Ectodermal cell (in vitro differentiated cells): Measurements from ENCODE around the gene ROBO1. TPM values are rescaled to one million over a fixed set of nuclear protein-coding genes. Genes with fewer than 3 reads are reported as not detected.
"Not testable (repeated sequence)": the region's sequence is repeated elsewhere in the genome, so short reads cannot be mapped to it uniquely, and the experiment has no call there.

Experiments used
- H3K27ac ChIP-seq: 2 replicates; pipeline ENCODE4 v1.7.0; 2013; ENCODE audit warnings: mild to moderate bottlenecking, low read depth, low read length; ENCODE audit not compliant: insufficient read depth, poor library complexity, severe bottlenecking
- H3K27me3 ChIP-seq: 2 replicates; pipeline ENCODE4 v1.7.0; 2013; ENCODE audit warnings: mild to moderate bottlenecking, low read length; ENCODE audit not compliant: insufficient read depth, control insufficient read depth, poor library complexity, severe bottlenecking
- H3K36me3 ChIP-seq: one replicate; pipeline ENCODE4 v1.7.0; 2013; ENCODE audit warnings: low read length; ENCODE audit not compliant: control insufficient read depth, insufficient read depth
- H3K4me1 ChIP-seq: one replicate; pipeline ENCODE4 v1.7.0; 2013; ENCODE audit warnings: low read length; ENCODE audit not compliant: control insufficient read depth, insufficient read depth
- H3K4me3 ChIP-seq: 2 replicates; pipeline ENCODE4 v1.7.0; 2013; ENCODE audit warnings: low read depth, low read length, control low read depth; ENCODE audit not compliant: insufficient read depth
- H3K9me3 ChIP-seq: 2 replicates; pipeline ENCODE4 v1.7.0; 2013; ENCODE audit warnings: mild to moderate bottlenecking, low read length, moderate library complexity; ENCODE audit not compliant: control insufficient read depth
- WGBS, 2 experiments: methylation state at CpG; one replicate each; pipeline ENCODE4 v1.1.7; 2013; ENCODE audit warnings: missing lambda C conversion rate in 2 of 2; 5-methylcytosine and 5-hydroxymethylcytosine counted together
- polyA plus RNA-seq, 4 experiments: library from polyadenylated mRNA; stranded (reverse); fragments of 50-300 nt; gene quantifications; one replicate each; pipeline ENCODE4 v1.2.3, GENCODE V29; 2013

ROBO1 gene
- 83.3 TPM for polyA plus RNA-seq (2013, experiment 1 of 4)
- polyA plus RNA-seq (2013, experiment 2 of 4) = 92.3 TPM
- 96.3 TPM for polyA plus RNA-seq (2013, experiment 3 of 4)
- polyA plus RNA-seq (2013, experiment 4 of 4) = 110 TPM

DNA sequence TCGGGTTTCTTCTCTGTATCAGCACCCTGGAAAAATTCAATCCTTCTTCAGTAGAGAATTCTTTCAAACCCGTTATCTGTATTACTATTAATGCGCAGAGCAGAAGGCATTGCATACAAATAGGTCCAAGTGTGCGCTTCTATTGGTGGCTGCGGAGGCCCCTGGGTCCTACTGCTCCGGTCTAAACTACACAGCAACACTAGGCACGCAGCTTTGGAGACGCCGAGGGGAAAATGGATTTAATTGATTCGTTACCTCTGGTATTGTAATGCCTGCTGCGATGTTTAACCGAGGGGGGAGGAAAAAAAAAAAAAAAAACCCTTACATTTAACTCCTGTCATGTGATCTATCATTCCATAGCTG lies at the start of gene ROBO1:
Gene ROBO1 (minus strand): TSS at position 94 of the 363 bp plus-strand sequence.
- Histone ChIP-seq H3K27me3 (peaks cover 53% of the 10 kb centered on the region), H3K4me3 (peak within 1 kb of the TSS; percentile 53), H3K36me3 (no peaks in the 10 kb centered on the region), H3K9me3 (no peaks in the 10 kb centered on the region), H3K4me1 (peaks cover 6% of the 10 kb centered on the region), H3K27ac (no peak within 1 kb of the TSS)
- 0 to 3% methylated on average over 6 to 9 of the region's 12 CpGs for WGBS, 2 experiments

- 83 to 89% methylated on average over 3 of the region's 3 CpGs for WGBS, 2 experiments
- Histone ChIP-seq H3K27ac (no peak overlapping the region), H3K27me3 (no peaks in the 10 kb centered on the region), H3K36me3 (no peaks in the 10 kb centered on the region), H3K4me3 (no peak overlapping the region), H3K4me1 (no peaks in the 10 kb centered on the region), H3K9me3 (no peaks in the 10 kb centered on the region)
Measured at GRCh38 chr3:79817224-79817623, 49.4 kb upstream of the ROBO1 start.

DNA sequence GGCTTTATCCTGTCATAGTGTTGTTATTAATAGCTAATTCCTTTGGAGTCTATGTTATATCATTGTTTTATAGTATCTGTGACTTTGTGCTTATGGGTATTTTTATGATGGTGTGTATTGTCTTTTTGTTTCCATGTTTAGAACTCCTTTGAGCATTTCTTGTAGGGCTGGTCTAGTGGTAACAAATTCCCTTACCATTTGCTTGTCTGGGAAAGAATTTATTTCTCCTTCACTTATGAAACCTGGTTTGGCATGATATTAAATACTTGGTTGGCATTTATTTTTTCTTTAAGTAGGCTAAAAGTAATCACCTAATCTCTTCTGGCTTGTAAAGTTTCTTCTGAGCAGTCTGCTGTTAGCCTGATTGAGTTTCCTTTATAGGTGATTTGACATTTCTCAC lies 47.7 kb upstream of the ROBO1 start:
- no peaks in the 10 kb centered on the region for H3K27me3 ChIP-seq
- H3K9me3 ChIP-seq = no peaks in the 10 kb centered on the region
- no peak overlapping the region for H3K27ac ChIP-seq
- no peaks in the 10 kb centered on the region for H3K36me3 ChIP-seq
- no peak overlapping the region for H3K4me3 ChIP-seq
- H3K4me1 ChIP-seq = no peaks in the 10 kb centered on the region

DNA sequence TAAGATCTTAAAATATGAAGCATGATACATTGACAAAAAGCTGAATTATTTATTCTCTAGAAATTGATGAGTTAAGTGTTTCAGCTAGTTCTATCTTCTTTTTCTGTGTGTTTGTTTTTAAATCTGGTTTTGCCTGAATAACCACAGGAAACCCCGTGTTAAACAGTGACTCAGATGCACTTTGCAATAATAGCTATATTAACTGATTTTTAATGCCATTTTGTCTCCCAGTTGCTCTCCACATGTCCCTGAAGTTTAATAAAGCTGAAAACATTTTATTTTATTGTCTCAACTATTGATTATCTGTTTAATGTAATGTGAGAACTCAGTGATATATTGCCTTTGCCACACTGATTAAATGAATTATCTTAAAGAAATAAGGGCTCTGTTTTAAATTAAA lies 42.8 kb upstream of the ROBO1 start:
- H3K4me1 ChIP-seq = no peaks in the 10 kb centered on the region
- no peaks in the 10 kb centered on the region for H3K27me3 ChIP-seq
- 100% methylated on average over 1 of the region's 1 CpG for WGBS, 2 experiments
- no peaks in the 10 kb centered on the region for H3K36me3 ChIP-seq
- no peaks in the 10 kb centered on the region for H3K9me3 ChIP-seq
- H3K4me3 ChIP-seq = no peak overlapping the region
- no peak overlapping the region for H3K27ac ChIP-seq

DNA sequence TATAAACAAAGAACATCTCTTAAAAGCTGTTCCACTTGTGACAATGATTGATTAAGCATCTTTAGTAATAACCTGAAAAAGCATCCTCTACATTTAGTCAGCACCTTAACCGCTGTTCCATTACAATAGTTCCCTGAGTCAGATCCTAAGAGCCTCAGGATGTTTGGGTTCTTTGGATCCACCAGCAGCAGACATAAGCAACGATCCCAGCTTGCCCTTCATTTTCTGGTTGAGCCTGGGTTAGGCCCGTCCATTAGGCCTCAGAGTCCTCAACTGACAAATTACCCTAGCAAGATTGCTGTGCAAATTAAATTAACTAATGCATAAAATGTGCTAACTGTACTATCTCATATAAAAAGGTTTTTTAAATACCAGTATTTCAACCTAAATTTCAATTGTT lies 42.3 kb upstream of the ROBO1 start:
- Histone ChIP-seq H3K4me1 (no peaks in the 10 kb centered on the region), H3K27ac (no peak overlapping the region), H3K36me3 (no peaks in the 10 kb centered on the region), H3K27me3 (no peaks in the 10 kb centered on the region), H3K9me3 (no peaks in the 10 kb centered on the region), H3K4me3 (no peak overlapping the region)
- WGBS, 2 experiments = 89 to 91% methylated on average over 3 of the region's 3 CpGs

DNA sequence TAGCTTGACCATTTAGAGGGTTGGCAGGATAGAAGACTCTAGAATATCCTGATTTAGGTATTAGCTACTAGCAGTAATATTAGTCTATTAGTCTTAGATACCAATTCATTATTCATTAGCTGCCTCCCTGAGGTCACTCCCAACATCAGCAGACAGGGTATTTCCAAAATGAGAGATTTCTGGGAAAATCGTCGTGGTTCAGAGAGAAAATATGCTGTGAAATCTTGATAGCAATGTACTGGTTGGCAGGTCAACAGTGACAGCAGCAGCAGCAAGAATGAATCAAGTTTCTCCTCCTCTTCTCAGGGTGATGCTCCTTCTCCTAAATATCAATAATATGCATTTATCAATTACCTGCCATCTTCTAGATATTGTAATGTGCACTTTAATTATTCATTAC lies 41.3 kb upstream of the ROBO1 start:
- H3K36me3 ChIP-seq = no peaks in the 10 kb centered on the region
- H3K27ac ChIP-seq = no peak overlapping the region
- 90 to 98% methylated on average over 2 of the region's 2 CpGs for WGBS, 2 experiments
- no peaks in the 10 kb centered on the region for H3K9me3 ChIP-seq
- H3K27me3 ChIP-seq = no peaks in the 10 kb centered on the region
- no peak overlapping the region for H3K4me3 ChIP-seq
- no peaks in the 10 kb centered on the region for H3K4me1 ChIP-seq

DNA sequence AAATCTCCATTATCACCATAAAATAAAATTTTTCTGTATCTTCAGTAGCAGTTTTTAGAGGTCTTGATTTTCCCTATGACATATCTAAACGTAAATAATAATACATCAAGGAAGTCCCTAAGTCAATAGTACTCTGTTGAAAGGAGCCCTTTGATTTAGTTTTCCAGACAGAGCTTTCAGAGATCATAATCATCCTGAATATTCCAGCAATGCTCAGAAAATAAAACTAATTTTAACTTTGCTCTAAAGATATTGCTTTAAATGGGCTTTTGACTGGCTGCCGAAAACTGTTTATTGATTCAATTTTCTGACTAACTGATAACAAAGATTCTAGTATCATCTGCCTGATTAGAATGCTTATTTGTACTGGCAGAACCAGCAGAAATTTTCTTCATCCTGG lies 40.7 kb upstream of the ROBO1 start:
- Histone ChIP-seq H3K27ac (no peak overlapping the region), H3K4me1 (no peaks in the 10 kb centered on the region), H3K36me3 (no peaks in the 10 kb centered on the region), H3K4me3 (no peak overlapping the region), H3K9me3 (no peaks in the 10 kb centered on the region), H3K27me3 (no peaks in the 10 kb centered on the region)
- WGBS, 2 experiments = 96 to 97% methylated on average over 2 of the region's 2 CpGs

GRCh38 chr3:79790177-79790576 lies 22.4 kb upstream of the ROBO1 start:
- not testable (repeated sequence) for H3K27ac ChIP-seq, H3K4me3 ChIP-seq, H3K9me3 ChIP-seq, H3K4me1 ChIP-seq, H3K36me3 ChIP-seq, H3K27me3 ChIP-seq
- 88 to 91% methylated on average over 4 of the region's 4 CpGs for WGBS, 2 experiments

DNA sequence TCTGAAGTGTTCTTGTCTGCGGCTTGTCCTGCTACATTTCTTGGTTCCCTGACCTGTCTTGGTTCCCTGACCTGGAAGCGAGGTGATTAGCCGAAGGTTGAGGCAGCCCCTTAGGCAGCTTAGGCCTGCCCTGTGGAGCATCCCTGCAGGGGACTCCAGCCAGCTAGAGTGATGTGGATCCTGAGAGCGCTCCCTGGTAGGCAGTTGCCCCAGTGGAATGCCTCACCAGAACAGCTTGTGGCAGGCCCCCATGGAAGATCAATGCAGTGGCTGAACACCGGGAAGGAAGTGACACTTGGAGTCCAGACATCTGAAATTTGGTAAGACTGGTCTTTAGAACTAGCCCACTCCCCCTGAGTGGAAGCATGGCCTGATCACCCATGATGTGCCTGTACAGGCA lies 5.5 kb upstream of the ROBO1 start:
- Histone ChIP-seq H3K27ac (no peak overlapping the region), H3K4me1 (no peaks in the 10 kb centered on the region), H3K4me3 (no peak overlapping the region), H3K36me3 (no peaks in the 10 kb centered on the region), H3K9me3 (no peaks in the 10 kb centered on the region), H3K27me3 (peaks cover 8% of the 10 kb centered on the region)
- WGBS, 2 experiments = 91 to 92% methylated on average over 5 of the region's 5 CpGs

- no peaks in the 10 kb centered on the region for H3K9me3 ChIP-seq
- H3K36me3 ChIP-seq = no peaks in the 10 kb centered on the region
- peaks cover 48% of the 10 kb centered on the region for H3K27me3 ChIP-seq
- 33 to 48% methylated on average over 1 to 2 of the region's 3 CpGs for WGBS, 2 experiments
- H3K4me1 ChIP-seq = peaks cover 6% of the 10 kb centered on the region
- no peak overlapping the region for H3K4me3 ChIP-seq
- H3K27ac ChIP-seq = no peak overlapping the region
Measured at GRCh38 chr3:79769229-79769628, 1.4 kb upstream of the ROBO1 start.
